ENCODE data around the gene NCMAP.

- TF ChIP-seq CTCF (IDR thresholded peaks at IDR 0.05; ENCODE audit: low read length) (no peak), EZH2phosphoT487 (IDR thresholded peaks at IDR 0.05; ENCODE audit: low read length) (no peak)
Observed at GRCh38 chr1:24536391-24536840, 19.5 kb upstream of the NCMAP start.

Data from MM.1S (cell line).